Stomach smooth muscle (tissue), 2 donors: ENCODE measurements around the gene PLPP4.

Experiments
- H3K27ac ChIP-seq: one replicate; pipeline ENCODE4 v1.7.0; 2013; ENCODE audit warnings: mild to moderate bottlenecking, low read length, inconsistent platforms
- H3K27me3 ChIP-seq, 2 donors: one replicate each; pipeline ENCODE4 v1.7.0; 2013; ENCODE audit warnings: low read length in 2 of 2; ENCODE audit not compliant: insufficient read depth in 2 of 2, control insufficient read depth in 1 of 2
- H3K36me3 ChIP-seq, 2 donors: one replicate each; pipeline ENCODE4 v1.7.0; 2013; ENCODE audit warnings: low read length in 2 of 2; ENCODE audit not compliant: control insufficient read depth in 2 of 2, insufficient read depth in 2 of 2
- H3K4me1 ChIP-seq: one replicate; pipeline ENCODE4 v1.7.0; 2013; ENCODE audit warnings: low read length; ENCODE audit not compliant: control insufficient read depth, insufficient read depth
- H3K4me3 ChIP-seq, 2 donors: one replicate each; pipeline ENCODE4 v1.7.0; 2013; ENCODE audit warnings: low read length in 2 of 2
- H3K9ac ChIP-seq, 2 donors: one replicate each; pipeline ENCODE4 v1.7.0; 2013; ENCODE audit warnings: low read length in 2 of 2, mild to moderate bottlenecking in 1 of 2
- H3K9me3 ChIP-seq, 2 donors: one replicate each; pipeline ENCODE4 v1.7.0; 2013; ENCODE audit warnings: low read length in 2 of 2; ENCODE audit not compliant: control insufficient read depth in 2 of 2
- donor health status: healthy.
- donor health status: Pancreatic carcinoma.

The PLPP4 gene

GRCh38 chr10:120455606-120456005 lies 1.4 kb upstream of the PLPP4 start:
- H3K9me3 ChIP-seq: no peaks in the 10 kb centered on the region
- no peak overlapping the region for H3K9ac ChIP-seq
- H3K4me3 ChIP-seq: no peak overlapping the region
- no peaks in the 10 kb centered on the region for H3K36me3 ChIP-seq
- H3K27ac ChIP-seq: no peak overlapping the region
- H3K4me1 ChIP-seq: peaks cover 18% of the 10 kb centered on the region
- peaks cover 12 to 22% of the 10 kb centered on the region in 2 donors for H3K27me3 ChIP-seq

DNA sequence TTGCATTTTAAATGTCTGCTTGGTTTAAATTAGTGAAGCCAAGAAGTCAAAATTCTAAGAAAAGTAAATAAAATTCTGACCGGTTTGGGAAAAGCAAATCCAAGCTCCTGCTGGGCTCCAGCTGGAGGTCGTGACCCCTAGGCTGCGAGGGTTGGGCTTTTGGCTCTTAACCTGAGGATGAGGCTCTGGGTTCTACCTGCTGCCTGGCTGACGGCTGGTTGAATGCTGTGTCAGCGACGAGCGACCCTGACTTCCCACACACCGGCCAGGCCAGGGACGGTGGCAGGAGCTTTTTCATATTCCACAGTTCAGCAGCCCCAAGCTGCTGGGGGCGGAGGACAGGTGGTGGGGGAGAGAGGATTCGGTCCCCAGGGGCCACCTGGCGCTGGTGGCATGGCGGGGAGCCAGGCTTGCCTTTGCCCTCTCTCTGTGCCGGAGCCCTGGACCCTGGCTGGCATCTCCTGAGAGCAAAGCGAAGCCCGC lies 843 bp upstream of the PLPP4 start:
- H3K27ac ChIP-seq: no peak overlapping the region
- H3K4me1 ChIP-seq: peaks cover 18% of the 10 kb centered on the region
- H3K4me3 ChIP-seq: peak overlapping the region in 1 of 2 donors; percentile 70
- peaks cover 12 to 27% of the 10 kb centered on the region in 2 donors for H3K27me3 ChIP-seq
- no peak overlapping the region for H3K9ac ChIP-seq
- no peaks in the 10 kb centered on the region for H3K9me3 ChIP-seq
- no peaks in the 10 kb centered on the region for H3K36me3 ChIP-seq

DNA sequence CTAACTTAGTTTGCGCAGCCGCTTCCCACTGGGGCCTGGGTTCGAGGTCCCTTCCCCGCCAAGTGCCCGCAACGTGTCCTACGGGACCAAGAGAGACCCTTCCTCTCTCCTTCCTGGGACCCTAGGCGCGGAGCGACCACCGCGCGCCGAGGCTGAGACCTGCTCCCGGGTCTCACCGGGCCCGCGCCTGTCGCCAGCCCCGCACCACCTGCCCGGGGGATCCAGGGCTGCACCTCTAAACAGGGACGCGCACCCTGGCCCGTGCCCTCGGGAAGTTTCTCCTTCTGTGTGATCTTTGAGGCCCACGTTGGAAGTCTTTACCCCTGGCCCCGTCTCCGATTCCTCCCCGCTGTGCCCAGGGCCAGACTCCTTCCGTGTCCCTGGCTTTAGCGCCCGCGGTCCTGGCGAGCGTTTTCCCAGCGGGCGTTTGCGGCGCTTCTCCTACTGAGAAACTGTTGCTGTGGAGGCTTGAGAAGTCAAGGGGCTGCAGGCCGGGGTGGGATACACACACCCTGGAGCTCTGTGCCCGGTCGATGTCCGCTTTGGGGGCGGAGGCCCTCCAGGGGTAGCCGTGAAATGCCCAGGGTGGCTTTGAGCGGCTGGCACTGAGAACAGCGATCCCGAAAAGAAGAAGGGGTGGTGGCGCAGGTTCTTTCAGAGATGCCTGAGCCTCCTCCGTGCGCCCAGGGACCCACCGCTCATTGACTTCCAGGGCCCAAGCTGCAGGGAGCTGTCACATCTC lies 575 bp downstream of the PLPP4 start:
- H3K9me3 ChIP-seq: no peaks in the 10 kb centered on the region
- no peak overlapping the region for H3K27ac ChIP-seq
- H3K4me1 ChIP-seq: peaks cover 18% of the 10 kb centered on the region
- peak overlapping the region in 1 of 2 donors; percentile 52 for H3K9ac ChIP-seq
- no peaks in the 10 kb centered on the region for H3K36me3 ChIP-seq
- H3K4me3 ChIP-seq: peak overlapping the region; percentile 69 to 70
- peaks cover 12 to 31% of the 10 kb centered on the region in 2 donors for H3K27me3 ChIP-seq

- no peak overlapping the region for H3K9ac ChIP-seq
- no peaks in the 10 kb centered on the region for H3K9me3 ChIP-seq
- peaks cover 12 to 31% of the 10 kb centered on the region in 2 donors for H3K27me3 ChIP-seq
- peaks cover 18% of the 10 kb centered on the region for H3K4me1 ChIP-seq
- H3K27ac ChIP-seq: no peak overlapping the region
- no peak overlapping the region for H3K4me3 ChIP-seq
- no peaks in the 10 kb centered on the region for H3K36me3 ChIP-seq
These were observed 1.4 kb downstream of the PLPP4 start for GRCh38 chr10:120458432-120458831.

DNA sequence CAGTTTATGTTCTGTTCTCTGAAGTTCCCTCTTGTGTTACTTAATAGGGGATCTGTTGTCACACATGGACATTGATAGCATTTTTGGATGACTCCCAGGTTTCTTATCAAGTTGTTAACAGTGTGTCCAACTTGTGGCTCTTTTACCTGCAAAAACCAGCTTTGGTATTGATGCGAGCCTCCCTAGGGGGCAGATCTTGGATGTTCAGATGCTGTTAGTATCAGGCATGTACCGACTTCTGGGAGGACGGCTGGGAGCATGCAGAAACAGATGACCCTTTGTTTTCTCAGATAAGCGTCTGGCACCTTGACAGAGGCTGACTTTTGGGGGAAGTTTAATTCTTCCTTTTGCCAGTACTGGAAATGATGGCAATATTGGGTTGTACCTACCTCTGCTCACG lies 2.2 kb downstream of the PLPP4 start:
- no peak overlapping the region for H3K9ac ChIP-seq
- no peak overlapping the region for H3K27ac ChIP-seq
- no peak overlapping the region for H3K4me3 ChIP-seq
- H3K4me1 ChIP-seq: peaks cover 18% of the 10 kb centered on the region
- no peaks in the 10 kb centered on the region for H3K9me3 ChIP-seq
- H3K36me3 ChIP-seq: no peaks in the 10 kb centered on the region
- peaks cover 12 to 31% of the 10 kb centered on the region in 2 donors for H3K27me3 ChIP-seq

GRCh38 chr10:120460186-120460585 lies 3.2 kb downstream of the PLPP4 start:
- no peaks in the 10 kb centered on the region for H3K36me3 ChIP-seq
- H3K9me3 ChIP-seq: no peaks in the 10 kb centered on the region
- no peak overlapping the region for H3K4me3 ChIP-seq
- H3K4me1 ChIP-seq: peaks cover 18% of the 10 kb centered on the region
- no peak overlapping the region for H3K9ac ChIP-seq
- peaks cover 12 to 30% of the 10 kb centered on the region in 2 donors for H3K27me3 ChIP-seq
- no peak overlapping the region for H3K27ac ChIP-seq

- Histone ChIP-seq H3K27me3 (peaks cover 12 to 29% of the 10 kb centered on the region in 2 donors), H3K27ac (no peak overlapping the region), H3K4me3 (no peak overlapping the region), H3K9me3 (no peaks in the 10 kb centered on the region), H3K36me3 (no peaks in the 10 kb centered on the region), H3K4me1 (peaks cover 18% of the 10 kb centered on the region), H3K9ac (no peak overlapping the region)
These were observed 3.7 kb downstream of the PLPP4 start for GRCh38 chr10:120460776-120461175.

GRCh38 chr10:120462018-120462682 lies 5.1 kb downstream of the PLPP4 start:
- H3K27me3 ChIP-seq: peaks cover 12 to 29% of the 10 kb centered on the region in 2 donors
- no peak overlapping the region for H3K9ac ChIP-seq
- no peak overlapping the region for H3K27ac ChIP-seq
- peaks cover 10% of the 10 kb centered on the region for H3K4me1 ChIP-seq
- H3K4me3 ChIP-seq: no peak overlapping the region
- no peaks in the 10 kb centered on the region for H3K36me3 ChIP-seq
- H3K9me3 ChIP-seq: no peaks in the 10 kb centered on the region

DNA sequence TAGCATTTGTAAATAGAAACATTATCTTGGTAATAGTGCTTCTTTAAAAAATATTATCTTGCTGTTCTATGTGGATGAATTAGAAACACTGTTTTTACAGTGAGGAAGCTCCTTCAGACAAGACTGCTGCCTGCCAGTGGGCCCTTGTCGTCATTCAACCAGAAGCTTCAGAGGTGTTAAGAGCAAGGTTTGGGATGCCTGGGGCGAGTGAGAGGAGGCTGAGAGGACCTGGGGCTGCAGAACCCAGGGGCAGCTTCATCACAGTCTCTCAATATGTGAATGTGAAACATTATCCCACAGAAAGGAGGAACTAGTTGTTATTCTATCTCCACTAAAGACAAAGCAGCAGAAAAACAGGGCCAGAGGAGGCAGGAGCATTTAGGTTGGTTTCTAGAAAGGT lies 8.1 kb downstream of the PLPP4 start:
- Histone ChIP-seq H3K9me3 (no peaks in the 10 kb centered on the region), H3K36me3 (no peaks in the 10 kb centered on the region), H3K27ac (no peak overlapping the region), H3K9ac (no peak overlapping the region), H3K27me3 (peaks cover 0 to 11% of the 10 kb centered on the region in 2 donors), H3K4me3 (no peak overlapping the region), H3K4me1 (no peaks in the 10 kb centered on the region)

DNA sequence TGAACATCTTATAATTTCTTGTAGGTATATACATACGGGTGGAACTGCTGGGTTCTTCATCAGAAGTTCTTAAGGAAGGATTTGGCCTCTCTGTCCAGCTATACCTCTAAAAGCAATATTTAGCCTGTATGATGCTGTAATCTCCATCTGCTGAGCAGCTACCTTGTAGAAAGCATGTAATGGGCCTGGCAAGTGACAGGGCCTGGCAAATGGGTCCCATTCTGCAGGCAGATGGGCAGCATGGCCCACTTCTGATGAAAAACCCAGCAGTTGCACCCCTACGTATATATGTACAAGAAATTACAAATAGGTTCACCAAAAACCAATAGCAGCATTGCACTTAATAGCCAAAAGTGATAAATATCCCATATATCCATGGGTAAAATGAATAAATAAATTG lies 9.0 kb downstream of the PLPP4 start:
- H3K4me1 ChIP-seq: no peaks in the 10 kb centered on the region
- no peak overlapping the region for H3K27ac ChIP-seq
- no peaks in the 10 kb centered on the region for H3K36me3 ChIP-seq
- no peaks in the 10 kb centered on the region for H3K9me3 ChIP-seq
- H3K9ac ChIP-seq: no peak overlapping the region
- H3K4me3 ChIP-seq: no peak overlapping the region
- H3K27me3 ChIP-seq: peaks cover 0 to 6% of the 10 kb centered on the region in 2 donors

DNA sequence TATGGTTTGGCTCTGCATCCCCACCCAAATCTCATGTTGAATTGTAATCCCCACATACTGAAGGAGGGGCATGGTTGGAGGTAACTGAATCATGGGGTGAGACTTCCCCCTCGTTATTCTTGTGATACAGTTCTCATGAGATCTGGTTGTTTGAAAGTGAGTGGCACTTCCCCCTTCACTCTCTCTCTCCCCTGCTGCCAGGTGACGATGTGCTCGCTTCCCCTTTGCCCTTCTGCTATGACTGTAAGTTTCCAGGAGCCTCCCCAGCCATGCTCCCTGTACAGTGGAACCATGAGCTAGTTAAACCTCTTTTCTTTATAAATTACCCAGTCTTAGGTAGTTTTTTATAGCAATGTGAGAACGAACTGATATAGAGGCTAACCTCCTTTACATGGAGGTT lies 16.6 kb downstream of the PLPP4 start:
- no peak overlapping the region for H3K4me3 ChIP-seq
- no peaks in the 10 kb centered on the region for H3K27me3 ChIP-seq
- H3K36me3 ChIP-seq: no peaks in the 10 kb centered on the region
- H3K9ac ChIP-seq: no peak overlapping the region
- no peak overlapping the region for H3K27ac ChIP-seq
- no peaks in the 10 kb centered on the region for H3K4me1 ChIP-seq
- H3K9me3 ChIP-seq: no peaks in the 10 kb centered on the region
